Measurements from ENCODE around the gene ARMC6.
A peak's percentile ranks its signal among the peaks of the same experiment; 100 is the strongest.
"Not testable (repeated sequence)": the region's sequence is repeated elsewhere in the genome, so short reads cannot be mapped to it uniquely, and the experiment has no call there.

The ARMC6 gene

DNA sequence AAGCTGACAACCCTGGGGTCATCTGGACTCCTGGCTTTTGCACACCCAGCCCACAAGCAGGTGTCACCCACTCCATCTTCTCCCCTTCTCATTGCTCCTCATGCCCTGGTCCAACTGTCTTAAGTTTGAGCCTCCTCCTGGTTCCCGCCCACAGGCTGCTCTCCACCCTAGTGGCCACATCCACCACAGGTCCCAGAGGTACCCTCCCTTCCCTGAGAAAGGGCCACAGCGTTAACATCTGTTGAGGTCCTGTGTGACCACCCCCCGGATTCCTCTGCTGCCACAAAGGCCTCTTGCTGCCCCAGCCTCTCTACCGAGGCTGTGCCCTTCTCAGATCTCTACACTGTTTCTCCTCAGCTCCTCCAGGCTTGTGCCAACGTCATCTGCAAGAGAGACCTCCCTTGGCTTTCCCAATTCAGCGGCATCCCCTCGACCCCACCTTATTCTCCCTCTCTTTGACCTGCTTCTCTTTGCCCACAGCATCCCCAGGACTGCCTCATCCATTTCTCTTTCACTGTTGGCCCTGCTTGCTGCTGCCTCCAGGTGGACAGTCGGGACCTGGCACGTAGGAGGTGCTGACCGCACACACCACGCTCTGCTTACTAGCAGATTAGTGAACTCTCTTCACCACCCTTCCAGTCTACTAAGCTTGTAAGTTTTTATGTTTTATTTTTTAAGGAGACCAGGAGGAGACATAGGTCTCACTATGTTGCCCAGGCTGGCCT, 33.3 kb upstream of the ARMC6 start:
- ATAC-seq (peak; percentile 23), DNase-seq (no peak)
- H3K9me3 Mint-ChIP-seq, result no peaks in the 10 kb centered on the region
- no peaks in the 10 kb centered on the region for H3K27me3 Mint-ChIP-seq
- H3K4me3 Mint-ChIP-seq, result no peak overlapping the region
- peaks cover 23% of the 10 kb centered on the region for H3K4me1 Mint-ChIP-seq
- peak overlapping the region; percentile 28 to 36 for H3K27ac Mint-ChIP-seq

GRCh38 chr19:19004144-19004543, 29.3 kb upstream of the ARMC6 start:
- H3K4me3 Mint-ChIP-seq, result no peak overlapping the region
- no peaks in the 10 kb centered on the region for H3K27me3 Mint-ChIP-seq
- H3K27ac Mint-ChIP-seq, result no peak overlapping the region
- DNase-seq (no peak), ATAC-seq (no peak)
- peaks cover 14% of the 10 kb centered on the region for H3K4me1 Mint-ChIP-seq
- no peaks in the 10 kb centered on the region for H3K9me3 Mint-ChIP-seq

- Mint-ChIP-seq H3K4me1 (no peaks in the 10 kb centered on the region), H3K4me3 (no peak overlapping the region), H3K27me3 (no peaks in the 10 kb centered on the region), H3K27ac (no peak overlapping the region), H3K9me3 (no peaks in the 10 kb centered on the region)
- ATAC-seq, result no peak
- no peak for DNase-seq
These were observed 27.2 kb upstream of the ARMC6 start for GRCh38 chr19:19006213-19006612.

GRCh38 chr19:19009951-19010350, 23.5 kb upstream of the ARMC6 start:
- no peak overlapping the region for H3K27ac Mint-ChIP-seq
- no peak for ATAC-seq

DNA sequence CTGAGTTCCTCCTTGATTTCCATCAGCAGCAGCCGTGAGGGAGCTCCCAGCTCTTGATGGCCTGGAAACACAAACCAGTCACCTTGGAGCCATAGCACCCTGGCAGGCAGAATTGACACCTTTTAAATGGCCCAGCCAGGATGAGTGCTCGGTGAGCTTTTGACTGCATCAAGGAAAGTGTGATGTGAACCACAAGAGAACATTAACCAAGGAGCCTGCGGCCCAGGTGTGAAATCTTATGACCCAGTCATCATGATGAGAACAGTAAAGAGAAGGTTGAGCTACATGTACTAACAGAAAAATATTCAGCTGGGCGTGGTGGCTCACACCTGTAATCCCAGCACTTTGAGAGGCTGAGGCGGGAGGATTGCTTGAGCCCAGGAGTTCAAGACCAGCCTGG, 22.9 kb upstream of the ARMC6 start:
- peak overlapping the region in 1 of 2 donors; percentile 19 for H3K27ac Mint-ChIP-seq
- H3K27me3 Mint-ChIP-seq, result no peaks in the 10 kb centered on the region
- no peak for ATAC-seq
- no peak for DNase-seq
- H3K9me3 Mint-ChIP-seq, result no peaks in the 10 kb centered on the region
- no peaks in the 10 kb centered on the region for H3K4me1 Mint-ChIP-seq
- H3K4me3 Mint-ChIP-seq, result no peak overlapping the region

More at GRCh38 chr19:19009951-19010350, 23.5 kb upstream of the ARMC6 start:
- H3K27me3 Mint-ChIP-seq, result no peaks in the 10 kb centered on the region
- no peak for DNase-seq
- no peaks in the 10 kb centered on the region for H3K9me3 Mint-ChIP-seq
- no peak overlapping the region for H3K4me3 Mint-ChIP-seq
- H3K4me1 Mint-ChIP-seq, result no peaks in the 10 kb centered on the region

DNA sequence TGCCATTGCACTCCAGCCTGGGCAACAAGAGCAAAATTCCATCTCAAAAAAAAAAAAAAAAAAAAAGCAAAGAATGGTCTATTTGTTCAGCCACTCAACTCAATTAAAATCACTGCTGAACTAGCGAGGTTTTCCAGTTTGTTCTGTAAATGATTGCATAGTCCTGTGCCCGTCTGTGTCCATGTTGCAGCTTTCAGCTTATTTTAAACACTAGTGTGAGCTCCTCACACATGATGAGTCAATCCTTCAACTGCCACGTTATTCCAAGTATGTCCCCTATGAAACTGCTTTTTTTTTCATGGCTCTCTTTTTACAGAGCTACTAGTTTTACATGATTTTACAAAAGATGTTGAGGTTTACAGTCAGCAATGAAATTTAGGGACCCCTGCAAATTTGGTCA, 12.3 kb upstream of the ARMC6 start:
- ATAC-seq (no peak), DNase-seq (no peak)
- H3K27me3 Mint-ChIP-seq, result no peaks in the 10 kb centered on the region
- H3K4me1 Mint-ChIP-seq, result peaks cover 28% of the 10 kb centered on the region
- H3K27ac Mint-ChIP-seq, result no peak overlapping the region
- H3K9me3 Mint-ChIP-seq, result no peaks in the 10 kb centered on the region
- no peak overlapping the region for H3K4me3 Mint-ChIP-seq

GRCh38 chr19:19022380-19022961, 10.9 kb upstream of the ARMC6 start:
- DNase-seq (no peak), ATAC-seq (no peak)
- H3K27me3 Mint-ChIP-seq, result no peaks in the 10 kb centered on the region
- H3K27ac Mint-ChIP-seq, result peak overlapping the region in 1 of 2 donors; percentile 35
- no peak overlapping the region for H3K4me3 Mint-ChIP-seq
- peaks cover 41% of the 10 kb centered on the region for H3K4me1 Mint-ChIP-seq
- H3K9me3 Mint-ChIP-seq, result no peaks in the 10 kb centered on the region

DNA sequence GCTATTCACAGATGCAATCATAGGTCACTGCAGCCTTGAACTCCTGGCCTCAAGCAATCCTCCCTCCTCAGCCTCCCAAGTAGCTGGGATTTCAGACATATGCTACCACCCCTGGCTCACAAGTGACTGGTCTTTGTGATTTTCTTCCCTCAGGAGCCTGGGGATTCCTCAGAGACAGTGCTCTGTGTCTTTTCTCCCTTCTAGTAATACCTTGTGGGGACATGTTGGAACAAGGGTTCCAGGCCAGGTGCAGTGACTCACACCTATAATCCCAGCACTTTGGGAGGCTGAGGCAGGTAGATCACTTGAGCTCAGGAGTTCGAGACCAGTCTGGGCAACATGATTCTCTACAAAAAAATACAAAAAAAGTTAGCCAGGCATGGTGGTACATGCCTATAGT, 10.0 kb upstream of the ARMC6 start:
- H3K9me3 Mint-ChIP-seq, ATAC-seq, H3K27ac Mint-ChIP-seq, DNase-seq, H3K27me3 Mint-ChIP-seq, H3K4me3 Mint-ChIP-seq: not testable (repeated sequence)
- peaks cover 50% of the 10 kb centered on the region for H3K4me1 Mint-ChIP-seq

GRCh38 chr19:19025861-19026260, 7.5 kb upstream of the ARMC6 start:
- no peak for DNase-seq
- no peak overlapping the region for H3K27ac Mint-ChIP-seq
- no peaks in the 10 kb centered on the region for H3K9me3 Mint-ChIP-seq
- H3K4me3 Mint-ChIP-seq, result no peak overlapping the region
- H3K4me1 Mint-ChIP-seq, result peaks cover 52% of the 10 kb centered on the region
- no peak for ATAC-seq
- H3K27me3 Mint-ChIP-seq, result no peaks in the 10 kb centered on the region

- ATAC-seq (no peak), DNase-seq (no peak)
- peaks cover 52% of the 10 kb centered on the region for H3K4me1 Mint-ChIP-seq
- H3K4me3 Mint-ChIP-seq, result no peak overlapping the region
- H3K27me3 Mint-ChIP-seq, result no peaks in the 10 kb centered on the region
- no peak overlapping the region for H3K27ac Mint-ChIP-seq
- no peaks in the 10 kb centered on the region for H3K9me3 Mint-ChIP-seq
These were observed 7.0 kb upstream of the ARMC6 start for GRCh38 chr19:19026299-19026971.

DNA sequence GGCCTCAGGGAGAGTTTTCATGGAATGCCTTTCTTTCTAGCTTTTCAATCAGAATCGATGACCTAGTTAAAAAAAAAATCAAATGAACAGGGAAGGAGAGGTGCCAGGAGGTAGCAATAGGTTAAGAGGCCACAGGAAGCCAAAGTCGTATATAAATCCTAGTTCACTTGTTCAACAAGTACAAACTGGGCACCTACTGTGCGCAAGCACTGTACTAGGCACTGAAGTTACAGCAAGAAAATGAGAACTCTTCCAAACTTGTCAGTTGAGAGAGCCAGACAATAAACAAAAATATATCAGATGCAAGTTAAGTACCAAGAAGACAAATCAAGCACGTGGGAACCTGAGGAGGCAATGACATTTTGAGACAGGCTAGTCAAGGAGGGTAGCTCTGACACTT, 6.2 kb upstream of the ARMC6 start:
- Mint-ChIP-seq H3K27ac (no peak overlapping the region), H3K9me3 (no peaks in the 10 kb centered on the region), H3K4me1 (peaks cover 52% of the 10 kb centered on the region), H3K27me3 (no peaks in the 10 kb centered on the region), H3K4me3 (no peak overlapping the region)
- ATAC-seq, result no peak
- no peak for DNase-seq

DNA sequence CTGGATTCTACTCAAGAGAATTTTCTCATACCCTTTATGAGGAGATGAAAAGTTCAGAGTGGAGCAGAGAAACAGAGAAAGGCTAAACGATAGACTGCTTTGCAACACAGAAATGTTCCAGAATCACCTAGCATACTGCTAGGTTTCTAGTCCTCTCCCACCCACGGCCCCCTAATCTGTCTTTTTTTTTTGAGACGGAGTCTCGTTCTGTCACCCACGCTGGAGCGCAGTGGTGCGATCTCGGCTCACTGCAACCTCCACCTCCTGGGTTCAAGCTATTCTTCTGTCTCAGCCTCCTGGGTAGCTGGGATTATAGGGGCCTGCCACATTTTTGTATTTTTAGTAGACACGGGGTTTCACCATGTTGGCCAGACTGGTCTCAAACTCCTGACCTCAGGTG, 4.9 kb upstream of the ARMC6 start:
- H3K9me3 Mint-ChIP-seq, result no peaks in the 10 kb centered on the region
- no peak for ATAC-seq
- no peak overlapping the region for H3K4me3 Mint-ChIP-seq
- no peaks in the 10 kb centered on the region for H3K27me3 Mint-ChIP-seq
- H3K27ac Mint-ChIP-seq, result no peak overlapping the region
- DNase-seq, result no peak
- peaks cover 44% of the 10 kb centered on the region for H3K4me1 Mint-ChIP-seq

- H3K27ac Mint-ChIP-seq, result peak overlapping the region; percentile 98
- no peaks in the 10 kb centered on the region for H3K27me3 Mint-ChIP-seq
- H3K9me3 Mint-ChIP-seq, result no peaks in the 10 kb centered on the region
- no peak for DNase-seq
- peaks cover 45% of the 10 kb centered on the region for H3K4me1 Mint-ChIP-seq
- ATAC-seq, result no peak
- peak overlapping the region; percentile 94 to 99 for H3K4me3 Mint-ChIP-seq
These were observed 1.5 kb upstream of the ARMC6 start for GRCh38 chr19:19031891-19032290.

DNA sequence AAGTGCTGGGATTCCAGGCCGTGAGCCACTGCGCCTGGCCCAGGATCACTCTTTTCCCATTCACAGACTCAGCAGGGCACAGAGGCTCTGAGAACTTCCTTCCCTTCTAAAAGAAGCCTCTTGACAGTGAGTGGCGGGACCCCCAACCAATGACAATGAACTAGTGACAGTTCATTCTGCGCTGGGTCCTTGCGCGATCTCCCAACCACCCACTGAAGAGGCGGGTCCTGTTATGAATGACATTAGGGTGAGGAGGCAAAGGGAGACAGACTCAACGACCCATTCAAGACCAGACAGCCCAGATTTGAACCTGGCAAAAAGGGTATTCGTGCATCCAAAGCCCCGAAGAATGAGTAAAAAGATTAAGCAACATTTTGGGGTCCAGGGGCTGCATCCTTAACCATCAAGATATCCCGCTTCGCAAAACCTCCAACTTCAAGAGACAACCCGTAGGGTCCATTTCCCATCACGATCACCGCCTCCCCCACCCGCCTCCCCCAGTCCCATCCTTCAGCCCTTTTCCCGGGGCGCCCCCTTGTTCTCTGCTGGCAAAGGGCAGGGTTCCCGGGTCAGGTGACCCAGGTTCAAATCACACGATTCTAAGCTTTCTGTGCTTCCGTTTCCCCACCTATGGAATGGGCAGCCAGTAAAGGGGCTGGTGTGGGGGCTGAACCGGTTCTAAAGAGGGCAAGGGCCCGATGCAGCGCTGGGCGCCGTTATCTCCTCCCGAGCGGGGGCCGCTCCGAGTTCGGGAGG, 805 bp upstream of the ARMC6 start:
- Mint-ChIP-seq H3K27me3 (no peaks in the 10 kb centered on the region), H3K4me1 (peaks cover 39% of the 10 kb centered on the region), H3K4me3 (peak overlapping the region; percentile 94 to 99), H3K27ac (peak overlapping the region; percentile 98), H3K9me3 (no peaks in the 10 kb centered on the region)
- DNase-seq (peak; percentile 77 to 87), ATAC-seq (peak; percentile 74)

DNA sequence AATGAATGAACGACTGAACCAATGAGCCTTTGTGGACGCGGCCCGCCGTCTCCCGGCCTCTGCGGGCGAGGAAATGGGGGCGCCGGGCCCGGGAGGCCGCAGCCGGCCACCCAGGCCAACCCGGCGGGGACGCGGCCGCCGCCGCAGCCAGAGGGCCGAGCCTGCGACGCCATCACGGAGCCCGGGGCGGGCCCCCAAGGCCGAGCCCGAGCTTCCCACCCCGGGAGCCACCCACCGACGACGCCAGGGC, 302 bp upstream of the ARMC6 start:
- ATAC-seq, result no peak
- Mint-ChIP-seq H3K4me1 (peaks cover 34% of the 10 kb centered on the region), H3K27me3 (no peaks in the 10 kb centered on the region), H3K27ac (peak overlapping the region; percentile 88 to 98), H3K9me3 (no peaks in the 10 kb centered on the region), H3K4me3 (peak overlapping the region; percentile 94 to 99)
- DNase-seq, result no peak

DNA sequence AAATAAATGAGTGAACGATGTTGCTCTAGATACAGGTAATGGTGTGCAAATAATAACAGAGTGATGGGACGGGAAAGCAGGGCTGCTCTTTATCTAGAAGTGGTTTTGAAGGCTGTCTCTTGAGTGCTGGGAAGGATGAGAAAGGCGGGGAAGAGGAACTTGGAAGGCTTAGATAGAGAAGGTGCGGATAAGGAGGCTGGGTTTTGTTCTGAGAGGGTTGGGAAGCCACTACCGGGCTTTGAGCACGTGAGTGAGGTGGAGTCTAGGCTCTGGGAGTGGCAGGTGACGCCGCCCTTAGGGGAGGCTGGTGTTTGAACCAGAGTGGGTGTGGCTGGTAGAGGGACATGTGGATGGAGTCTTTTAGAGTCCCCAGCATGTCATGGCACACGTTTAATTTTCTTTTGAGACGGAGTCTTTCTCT, 811 bp downstream of the ARMC6 start:
- no peaks in the 10 kb centered on the region for H3K27me3 Mint-ChIP-seq
- ATAC-seq, result peak; percentile 69

More for the DNA sequence above, 811 bp downstream of the ARMC6 start:
- Mint-ChIP-seq H3K9me3 (no peaks in the 10 kb centered on the region), H3K4me3 (peak overlapping the region; percentile 85 to 90), H3K27ac (peak overlapping the region; percentile 22 to 94), H3K4me1 (peaks cover 32% of the 10 kb centered on the region)
- DNase-seq, result peak; percentile 48 to 72
